Forelimb muscle (tissue), 1 donor: ENCODE data around the gene ITPK1. TPM values are rescaled to one million over a fixed set of nuclear protein-coding genes. Genes with fewer than 3 reads are reported as not detected.
"Not testable (repeated sequence)": the region's sequence is repeated elsewhere in the genome, so short reads cannot be mapped to it uniquely, and the experiment has no call there.

Experiments
- DNase-seq: peaks from one replicate; pipeline ENCODE4 v3.0.0-alpha.2; 2013; ENCODE audit warnings: low read depth
- polyA plus RNA-seq: library from polyadenylated mRNA; unstranded; fragments of 120-200 nt; gene quantifications from one replicate; pipeline ENCODE4 v1.2.1, GENCODE V29; 2013; ENCODE audit not compliant: insufficient read length

Gene ITPK1
- 14.5 TPM for polyA plus RNA-seq

GRCh38 chr14:93115821-93116675 lies at the start of gene ITPK1:
ITPK1 (minus strand) TSS chr14:93115925; CDS start chr14:93115163, 762 bp downstream.
- no peak for DNase-seq

- no peak for DNase-seq
Measured at GRCh38 chr14:93163564-93163963, 47.8 kb upstream of the ITPK1 start.

GRCh38 chr14:93161411-93161940 lies 45.8 kb upstream of the ITPK1 start:
- no peak for DNase-seq

- DNase-seq: no peak
Measured at GRCh38 chr14:93160353-93160801, 44.7 kb upstream of the ITPK1 start.

GRCh38 chr14:93159625-93160352 lies 44.1 kb upstream of the ITPK1 start:
- not testable (repeated sequence) for DNase-seq

- not testable (repeated sequence) for DNase-seq
Measured at GRCh38 chr14:93158349-93158748, 42.6 kb upstream of the ITPK1 start.

- no peak for DNase-seq
Measured at GRCh38 chr14:93156693-93157369, 41.1 kb upstream of the ITPK1 start.

GRCh38 chr14:93155667-93156066 lies 39.9 kb upstream of the ITPK1 start:
- DNase-seq: no peak

GRCh38 chr14:93153121-93153520 lies 37.4 kb upstream of the ITPK1 start:
- no peak for DNase-seq

GRCh38 chr14:93150227-93151208 lies 34.8 kb upstream of the ITPK1 start:
- no peak for DNase-seq

GRCh38 chr14:93148979-93149378 lies 33.3 kb upstream of the ITPK1 start:
- DNase-seq: no peak

GRCh38 chr14:93146119-93146518 lies 30.4 kb upstream of the ITPK1 start:
- DNase-seq: no peak

- no peak for DNase-seq
Measured at GRCh38 chr14:93142854-93143652, 27.3 kb upstream of the ITPK1 start.

GRCh38 chr14:93137864-93138263 lies 22.1 kb upstream of the ITPK1 start:
- DNase-seq: no peak

- not testable (repeated sequence) for DNase-seq
Measured at GRCh38 chr14:93136508-93136907, 20.8 kb upstream of the ITPK1 start.

GRCh38 chr14:93136009-93136408 lies 20.3 kb upstream of the ITPK1 start:
- DNase-seq: no peak

GRCh38 chr14:93135399-93135798 lies 19.7 kb upstream of the ITPK1 start:
- no peak for DNase-seq

- no peak for DNase-seq
Measured at GRCh38 chr14:93133464-93133863, 17.7 kb upstream of the ITPK1 start.

GRCh38 chr14:93132472-93133065 lies 16.8 kb upstream of the ITPK1 start:
- DNase-seq: no peak
